Fibroblast of skin of left biceps (primary cell): ENCODE results near the gene DPPA2.
"Not testable (repeated sequence)": the region's sequence is repeated elsewhere in the genome, so short reads cannot be mapped to it uniquely, and the experiment has no call there.

ENCODE experiments used
- DNase-seq, 2 experiments: peaks; one replicate each; pipeline ENCODE4 v3.0.0-alpha.2; 2013; ENCODE audit warnings: low read depth in 2 of 2

Gene DPPA2, protein sequence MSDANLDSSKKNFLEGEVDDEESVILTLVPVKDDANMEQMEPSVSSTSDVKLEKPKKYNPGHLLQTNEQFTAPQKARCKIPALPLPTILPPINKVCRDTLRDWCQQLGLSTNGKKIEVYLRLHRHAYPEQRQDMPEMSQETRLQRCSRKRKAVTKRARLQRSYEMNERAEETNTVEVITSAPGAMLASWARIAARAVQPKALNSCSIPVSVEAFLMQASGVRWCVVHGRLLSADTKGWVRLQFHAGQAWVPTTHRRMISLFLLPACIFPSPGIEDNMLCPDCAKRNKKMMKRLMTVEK

DNA sequence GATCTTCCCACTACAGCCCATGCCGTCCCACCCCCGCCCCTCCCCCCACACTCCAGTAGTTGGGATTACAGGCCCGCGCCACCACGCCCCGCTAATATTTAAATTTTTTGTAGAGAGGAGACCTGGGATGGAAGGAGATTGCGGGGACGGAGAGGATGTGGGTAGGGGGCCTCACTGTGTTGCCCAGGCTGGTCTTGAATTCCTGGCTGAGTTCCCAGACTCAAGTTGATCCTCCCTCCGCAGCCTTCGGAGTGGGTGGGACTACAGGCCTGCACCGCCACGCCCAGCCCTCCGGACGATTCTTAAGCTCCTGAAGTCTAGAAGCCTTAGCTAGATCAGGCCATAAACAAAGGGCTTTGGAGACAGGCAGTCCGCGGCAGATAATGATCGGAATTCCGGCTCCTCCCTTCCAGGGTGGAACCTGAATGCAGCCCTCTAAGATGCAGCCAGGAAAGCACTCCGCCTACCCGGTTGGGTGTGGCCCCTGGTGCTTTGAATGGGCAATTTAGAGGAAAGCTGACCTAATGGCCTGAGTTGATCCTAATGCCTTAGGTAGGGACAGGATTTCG is at the start of gene DPPA2:
Gene DPPA2, minus strand, starts transcription at position 356 of the 569 bp plus-strand sequence. CDS start 1,975 bp downstream, outside the sequence.
- DNase-seq, result no peak

DNA sequence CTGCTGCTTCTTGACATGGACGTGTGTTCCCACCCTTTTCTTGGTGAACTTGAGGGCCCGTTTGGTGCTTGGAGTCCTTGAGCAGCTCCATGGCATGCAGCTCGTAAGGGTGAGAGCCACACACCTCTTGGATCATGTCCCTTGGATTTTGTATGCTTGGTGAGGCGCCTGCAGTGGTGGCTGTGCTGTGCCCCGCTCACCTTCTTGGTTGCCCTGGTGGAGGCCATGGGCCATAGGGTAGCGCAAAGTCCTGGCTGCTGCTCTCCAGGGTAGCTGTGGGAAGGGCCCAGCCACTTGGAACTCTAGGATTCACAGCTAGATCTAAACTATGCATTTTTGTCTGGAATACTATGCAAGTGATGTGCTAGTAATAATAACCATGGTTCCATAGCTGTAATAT is 47.8 kb upstream of the DPPA2 start:
- no peak for DNase-seq

DNA sequence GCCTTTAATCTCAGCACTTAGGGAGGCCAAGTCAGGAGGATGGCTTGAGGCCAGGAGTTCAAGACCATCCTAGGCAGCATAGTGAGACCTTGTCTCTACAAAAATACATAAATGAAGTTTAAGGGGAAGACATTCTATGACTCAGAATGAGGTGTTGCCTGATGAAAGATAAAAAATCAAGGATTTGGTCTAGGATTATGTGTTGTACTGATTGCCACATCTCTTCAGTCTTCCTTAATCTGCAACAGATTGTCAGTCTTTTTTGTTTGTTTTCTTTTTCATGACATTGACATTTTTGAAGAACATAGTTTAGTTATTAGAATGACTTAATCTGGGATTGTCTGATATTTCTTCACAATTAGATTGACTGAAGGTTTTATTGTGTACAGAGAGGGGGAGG is 47.3 kb upstream of the DPPA2 start:
- no peak for DNase-seq

DNA sequence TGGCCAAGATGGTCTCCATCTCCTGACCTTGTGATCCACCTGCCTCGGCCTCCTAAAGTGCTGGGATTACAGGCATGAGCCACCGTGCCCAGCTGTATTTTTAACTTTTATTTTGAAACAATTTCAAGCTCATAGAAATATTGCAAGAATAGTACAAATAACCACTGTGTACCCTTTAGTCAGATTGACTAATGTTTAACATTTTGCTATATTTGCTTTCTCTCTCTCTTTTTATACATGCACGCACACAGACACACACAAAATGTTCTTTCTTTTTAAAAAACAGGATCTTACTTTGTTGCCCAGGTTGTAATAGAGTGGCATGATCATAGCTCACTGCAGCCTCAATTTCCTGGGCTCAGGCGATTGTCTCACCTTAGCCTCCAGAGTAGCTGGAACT is 46.5 kb upstream of the DPPA2 start:
- no peak for DNase-seq

DNA sequence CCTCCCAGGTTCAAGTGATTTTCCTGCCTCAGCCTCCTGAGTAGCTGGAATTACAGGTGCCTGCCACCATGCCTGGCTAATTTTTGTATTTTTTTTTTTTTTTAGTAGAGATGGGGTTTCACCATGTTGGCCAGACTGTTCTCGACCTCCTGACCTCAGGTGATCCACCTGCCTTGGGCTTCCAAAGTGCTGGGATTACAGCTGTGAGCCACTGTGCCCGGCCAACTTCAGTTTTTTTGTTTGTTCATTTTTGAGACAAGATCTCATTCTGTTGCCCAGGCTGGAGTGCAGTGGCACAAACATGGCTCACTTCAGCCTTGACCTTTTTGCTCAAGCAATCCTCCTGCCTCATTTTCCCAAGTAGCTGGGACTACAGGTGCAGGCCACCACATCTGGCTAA is 42.5 kb upstream of the DPPA2 start:
- not testable (repeated sequence) for DNase-seq

DNA sequence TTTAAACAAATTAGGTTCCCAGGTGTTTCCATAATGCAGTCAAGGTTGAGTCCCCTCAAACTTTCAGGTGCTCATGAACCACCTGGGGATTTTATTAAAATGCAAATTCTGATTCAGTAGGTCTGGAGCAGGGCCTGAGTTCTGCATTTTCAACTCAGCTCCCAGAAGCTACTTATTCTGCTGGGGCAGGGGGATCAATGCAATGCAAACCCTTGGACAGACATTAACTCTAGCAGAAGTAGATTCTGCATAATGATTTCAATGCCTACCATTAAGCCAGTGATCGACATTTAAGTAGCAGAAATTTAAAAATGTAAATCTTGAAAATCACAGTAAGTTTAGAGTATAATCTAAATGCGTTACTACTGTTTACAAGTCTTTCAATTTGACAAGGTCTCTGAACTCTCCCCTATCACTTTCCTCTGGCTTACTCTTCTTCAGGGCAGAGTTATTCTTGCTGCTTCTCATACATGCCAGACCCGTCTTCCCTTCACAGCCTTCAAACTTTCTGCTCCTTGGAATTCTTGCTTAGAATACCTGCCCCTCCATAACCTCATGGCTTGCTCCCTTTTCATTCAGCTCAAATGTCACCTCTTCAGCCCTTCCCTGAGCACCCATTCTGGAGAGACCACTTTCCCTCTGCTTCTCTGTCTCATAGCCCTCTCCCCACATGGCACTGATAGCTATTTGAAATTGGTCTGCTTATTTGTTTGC is 40.3 kb upstream of the DPPA2 start:
- no peak for DNase-seq

DNA sequence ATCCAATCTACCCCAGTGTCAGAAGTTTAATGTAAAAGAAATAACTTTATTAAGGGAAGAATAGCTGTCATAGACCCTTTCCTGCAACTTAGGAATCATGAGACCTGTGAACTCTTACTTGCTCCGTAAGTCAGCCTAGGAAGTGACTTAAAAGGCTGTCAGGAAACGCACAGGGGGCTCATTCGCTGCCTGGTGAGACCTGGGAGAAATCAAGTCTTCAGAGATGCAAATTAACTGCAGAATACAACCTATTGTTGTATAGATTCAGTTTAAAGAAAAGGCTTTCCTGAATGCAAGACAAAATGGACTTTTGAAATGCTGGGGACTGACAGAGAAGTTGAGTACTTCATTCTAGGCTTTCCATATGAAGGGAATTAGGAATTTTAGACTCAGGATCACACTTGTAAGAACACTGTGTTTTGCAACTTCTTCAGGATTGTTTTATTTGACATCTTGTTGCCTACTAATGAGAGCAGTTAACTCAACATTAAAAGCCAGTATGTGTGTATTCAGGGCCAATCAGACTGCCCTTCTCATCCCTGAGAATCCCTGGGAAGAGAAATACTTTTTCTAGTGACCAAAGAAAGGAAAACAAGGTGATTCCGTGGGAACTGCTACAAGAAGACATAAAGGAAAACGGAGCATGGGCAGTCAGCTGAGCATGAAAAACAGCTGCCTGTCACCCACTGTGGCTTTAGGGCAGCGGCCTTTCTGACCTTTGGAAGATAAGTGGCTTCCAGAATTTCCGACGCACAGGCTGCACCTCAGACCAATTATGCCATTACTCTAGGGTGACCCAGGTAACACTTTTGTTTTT is 39.5 kb upstream of the DPPA2 start:
- DNase-seq, result no peak

DNA sequence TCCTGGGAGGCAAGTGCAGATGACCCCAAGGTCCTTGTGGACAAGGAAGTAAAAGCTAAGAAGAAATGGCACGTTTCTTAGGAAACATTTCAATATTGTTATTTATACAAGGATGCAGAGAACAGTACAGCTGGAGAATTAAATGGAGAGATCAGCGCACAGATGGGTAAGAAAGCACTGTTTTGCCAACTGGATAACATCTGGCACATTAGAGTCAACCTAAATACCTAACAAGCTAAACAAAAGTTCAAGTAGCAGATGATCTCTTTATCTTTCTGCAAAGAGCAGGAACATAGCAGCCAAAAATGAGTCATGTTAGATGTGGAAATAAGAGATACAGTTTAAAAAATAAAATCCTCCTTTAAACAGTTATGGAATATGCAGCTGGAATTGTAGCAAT is 36.7 kb upstream of the DPPA2 start:
- no peak for DNase-seq

DNA sequence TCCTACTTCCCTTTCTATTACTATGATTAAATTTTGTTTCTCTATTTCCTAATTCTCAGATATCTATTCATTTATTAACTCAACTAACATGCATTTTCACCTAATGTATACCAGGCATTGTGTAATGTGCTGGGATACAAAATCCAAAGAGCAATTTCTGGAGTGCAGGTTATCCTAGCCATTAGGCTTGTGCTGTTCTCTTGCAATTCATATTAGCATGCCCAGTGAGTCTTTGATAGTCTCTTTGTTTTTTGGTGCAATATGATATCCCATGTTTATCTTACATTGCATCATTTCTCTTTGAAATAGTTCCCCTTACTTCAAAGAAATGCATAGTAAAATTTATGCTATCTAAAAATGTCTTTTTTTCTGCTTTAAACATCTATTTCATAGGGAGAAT is 34.9 kb upstream of the DPPA2 start:
- no peak for DNase-seq

DNA sequence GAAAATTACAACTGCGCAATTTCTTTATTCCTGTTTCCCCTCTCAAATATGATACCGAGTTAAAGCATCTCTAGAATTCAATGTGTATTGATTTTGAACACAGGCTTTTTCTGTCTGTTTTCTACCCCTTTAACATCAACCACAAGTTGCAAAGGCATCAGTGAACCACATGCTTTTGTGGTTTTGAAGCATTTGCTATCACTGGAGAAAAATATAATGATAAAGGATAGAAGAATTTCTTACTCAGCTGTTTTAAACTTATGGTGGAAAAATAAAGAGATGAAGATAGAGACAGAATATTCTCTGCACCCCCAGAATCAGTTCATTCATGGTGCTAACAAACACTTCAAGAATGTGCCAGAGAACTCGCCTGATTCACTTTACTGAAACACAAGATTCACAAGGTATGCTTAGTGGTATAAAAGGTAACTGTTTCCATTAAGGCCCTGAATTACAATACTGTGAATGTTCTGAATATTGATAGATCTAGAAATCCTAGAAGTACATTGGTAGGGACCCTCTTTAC is 30.5 kb upstream of the DPPA2 start:
- peak; percentile 26 to 30 for DNase-seq

DNA sequence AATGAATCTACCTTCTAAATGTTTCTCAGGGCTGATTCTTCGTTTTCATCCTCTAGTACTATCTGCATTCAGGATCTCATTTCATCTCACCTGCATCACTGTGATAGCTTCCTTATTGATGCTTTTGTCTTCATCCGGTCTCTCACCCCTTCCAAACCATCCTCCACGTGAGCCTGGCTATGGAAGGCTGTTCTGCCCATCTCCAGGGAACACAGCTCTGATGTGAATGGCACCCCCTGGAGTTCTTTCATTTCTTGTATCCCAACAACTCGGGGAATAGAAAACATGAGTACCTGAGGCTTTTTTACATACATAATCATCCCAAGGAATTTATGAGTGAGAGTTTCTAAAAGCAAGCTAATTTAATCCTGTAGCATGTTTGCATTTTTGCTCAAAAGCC is 29.8 kb upstream of the DPPA2 start:
- DNase-seq, result no peak

DNA sequence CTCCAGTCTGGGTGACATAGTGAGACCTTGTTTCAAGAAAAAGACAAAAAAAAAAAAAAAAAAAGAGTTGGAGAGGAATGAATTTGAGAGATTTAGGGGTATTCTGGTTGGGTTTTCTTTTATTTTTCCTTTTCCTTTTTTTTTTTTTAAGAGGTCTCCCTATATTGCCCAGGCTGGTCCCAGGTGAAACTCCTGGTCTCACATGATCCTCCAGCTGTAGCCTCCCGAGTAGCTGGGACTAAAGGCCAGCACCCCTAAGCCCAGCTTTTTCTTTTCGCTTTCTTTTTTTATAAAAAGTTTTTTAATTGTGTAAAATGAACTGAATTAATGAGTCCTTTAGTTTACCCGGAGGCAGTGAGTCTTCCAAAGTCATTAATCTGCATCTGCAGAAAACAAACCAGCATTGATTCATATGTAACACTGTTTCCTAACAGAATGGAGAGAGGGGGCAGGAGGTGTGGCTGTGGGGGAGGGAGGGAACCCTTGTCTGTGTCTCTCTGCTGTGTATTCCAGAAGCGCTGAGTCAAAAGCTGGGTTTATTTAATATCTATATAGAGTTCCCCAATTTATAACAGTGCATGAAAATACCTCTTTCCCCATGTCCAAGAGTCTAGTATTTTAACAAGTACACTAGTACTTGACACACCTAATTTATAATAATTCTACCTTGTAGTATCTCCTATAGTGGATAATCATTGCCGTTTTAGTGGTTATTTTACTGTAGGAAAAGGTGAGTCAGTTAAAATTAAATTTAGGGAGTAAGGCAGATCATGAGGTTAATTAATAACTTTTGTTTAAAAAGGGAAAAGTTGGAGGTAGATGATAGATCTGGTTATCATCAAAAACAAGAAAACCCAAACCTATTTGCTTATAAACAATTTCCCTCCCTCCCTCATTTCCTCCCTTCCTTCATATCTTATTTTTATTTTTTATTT is 23.7 kb upstream of the DPPA2 start:
- no peak for DNase-seq

DNA sequence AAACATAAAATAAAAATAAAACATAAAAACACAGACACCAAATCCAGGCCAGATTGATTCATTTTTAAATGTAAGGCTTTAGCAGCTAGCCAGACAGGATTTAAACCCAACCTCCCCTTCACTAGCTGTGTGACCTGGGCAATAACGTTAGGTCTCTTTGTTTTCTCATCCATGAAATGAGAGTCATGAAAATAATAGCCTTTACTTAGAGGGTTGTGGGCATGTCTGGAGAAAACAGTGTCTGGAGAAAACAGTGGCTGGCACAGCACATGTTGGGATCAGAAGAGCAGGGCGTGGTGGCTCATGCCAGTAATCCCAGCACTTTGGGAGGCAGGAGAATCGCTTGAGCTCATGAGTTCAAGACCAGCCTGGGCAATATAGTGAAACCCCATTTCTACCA is 22.9 kb upstream of the DPPA2 start:
- no peak for DNase-seq

DNA sequence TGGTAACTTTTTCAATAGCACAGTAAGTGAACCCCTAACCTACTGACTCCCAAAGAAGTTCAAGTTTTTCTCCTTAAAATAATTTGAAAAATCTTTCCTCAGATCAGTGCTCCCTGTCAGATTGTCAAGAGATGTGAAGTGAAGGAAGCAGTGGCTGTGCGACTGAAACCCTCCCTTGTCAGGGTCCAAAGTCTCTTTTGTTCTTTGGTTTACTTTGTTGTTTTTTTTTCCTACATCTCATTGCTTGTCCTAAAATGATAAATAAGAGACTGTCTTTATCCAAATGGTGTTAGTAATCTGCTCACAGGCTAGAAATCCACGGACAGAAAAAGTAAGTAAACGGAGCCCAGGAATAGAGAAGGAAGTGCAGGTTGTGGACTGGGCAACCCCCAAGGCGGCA is 22.0 kb upstream of the DPPA2 start:
- DNase-seq, result no peak

DNA sequence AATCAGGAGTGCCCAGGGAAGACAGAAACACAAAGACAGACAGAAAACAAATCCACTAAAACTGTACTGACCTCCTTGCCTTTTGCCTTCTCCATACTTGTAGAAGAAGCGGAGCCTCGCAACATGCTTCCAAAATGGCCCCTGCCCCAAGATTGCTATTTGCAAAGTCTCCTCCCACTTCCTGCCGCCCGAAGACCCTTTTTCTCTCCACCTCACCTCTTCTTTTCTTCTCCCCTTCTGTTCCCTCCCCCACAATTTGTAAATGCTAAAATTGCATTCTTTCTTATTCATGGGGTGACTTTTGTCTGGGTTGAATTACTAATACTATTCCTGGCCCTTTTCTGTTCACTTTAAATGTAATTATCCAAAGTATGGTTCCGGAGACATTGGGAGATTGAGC is 21.1 kb upstream of the DPPA2 start, which contains the start of gene DPPA4:
Gene DPPA4, minus strand, starts transcription at position 154 of the 400 bp plus-strand sequence. Its CDS starts 29 bp downstream, at position 125.
- DNase-seq, result no peak

DNA sequence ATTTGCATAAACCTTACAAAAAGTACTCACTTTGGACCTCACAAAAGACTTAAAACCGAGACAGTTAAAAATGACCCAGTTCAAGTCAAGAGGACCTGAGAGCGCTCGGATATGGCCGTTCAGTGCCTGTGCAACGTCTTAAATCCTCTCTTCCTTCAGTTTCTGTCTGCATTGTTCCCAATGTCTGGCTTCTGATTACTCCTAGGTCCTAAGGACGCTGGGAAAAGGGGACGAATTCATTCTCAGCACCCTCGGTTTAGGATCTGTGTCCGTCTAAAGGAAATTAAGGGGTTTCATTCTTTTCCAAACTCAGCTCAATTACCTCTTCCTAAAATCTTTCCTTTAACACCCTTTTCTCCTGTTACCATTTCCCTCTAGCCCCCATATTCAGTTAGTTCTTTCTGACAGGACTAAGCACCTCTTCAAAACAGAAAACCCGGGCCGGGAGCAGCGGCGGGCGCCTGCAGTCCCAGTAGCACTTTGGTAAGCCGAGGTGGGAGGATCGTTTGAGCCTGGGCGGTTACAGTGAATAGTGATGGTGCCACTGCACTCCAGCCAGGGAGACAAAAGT is 20.1 kb upstream of the DPPA2 start:
- no peak for DNase-seq

DNA sequence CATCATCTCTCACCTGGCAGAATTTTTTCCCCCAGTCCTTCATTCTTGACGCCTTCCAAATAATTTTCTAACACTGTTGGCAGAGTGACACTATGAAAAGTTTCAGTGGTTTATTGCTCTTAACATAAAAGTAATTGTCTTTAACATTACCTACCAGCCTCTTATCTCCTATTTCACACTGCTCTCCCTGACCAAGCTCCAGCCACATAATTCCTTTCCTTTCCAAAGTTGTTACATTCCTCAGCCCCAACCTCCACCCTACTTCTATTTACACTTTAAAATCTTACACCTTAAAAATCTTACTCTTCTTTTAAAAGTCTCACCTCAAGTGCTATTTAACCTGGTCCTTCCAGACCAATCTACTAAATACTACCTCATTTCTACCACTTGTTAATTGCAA is 18.3 kb upstream of the DPPA2 start:
- no peak for DNase-seq

DNA sequence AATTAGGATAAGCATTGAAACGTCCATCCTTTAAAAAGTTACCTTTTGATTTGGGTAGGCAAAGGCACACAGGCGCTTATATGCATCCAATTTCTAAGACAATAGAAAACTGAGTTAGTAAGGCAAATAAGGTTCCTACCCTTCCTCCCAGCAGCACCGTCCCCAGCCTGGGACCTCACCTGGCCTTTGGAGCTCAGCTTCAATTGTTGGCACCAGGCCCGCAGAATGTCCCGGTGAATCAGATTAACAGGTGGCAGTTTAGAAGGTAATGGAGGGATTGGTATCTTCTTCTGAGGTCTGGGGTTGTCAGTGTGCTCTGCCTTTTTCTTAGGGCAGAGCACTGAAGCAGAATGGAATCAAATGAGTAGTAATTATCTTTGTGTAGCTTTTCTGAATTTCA is 15.4 kb upstream of the DPPA2 start:
- DNase-seq, result no peak

DNA sequence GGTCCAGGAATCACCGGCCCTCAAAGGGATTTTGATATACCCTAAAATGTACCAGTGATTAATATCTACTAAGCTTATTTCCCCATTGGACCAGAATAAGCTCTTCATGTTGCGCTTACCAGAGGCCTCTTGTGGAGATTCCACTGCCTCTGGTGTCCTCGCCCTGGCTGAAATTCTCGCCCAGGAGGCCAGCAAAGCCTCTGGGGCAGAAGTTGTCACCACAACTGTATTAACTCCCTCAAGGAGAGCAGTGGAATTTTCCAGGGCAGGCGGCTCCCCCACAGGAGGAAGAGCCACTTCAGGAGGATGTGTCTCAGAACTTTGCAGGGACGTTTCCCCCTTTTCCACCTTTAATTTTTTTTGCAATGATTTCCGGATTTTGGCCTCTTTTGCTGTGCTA is 14.1 kb upstream of the DPPA2 start:
- no peak for DNase-seq

DNA sequence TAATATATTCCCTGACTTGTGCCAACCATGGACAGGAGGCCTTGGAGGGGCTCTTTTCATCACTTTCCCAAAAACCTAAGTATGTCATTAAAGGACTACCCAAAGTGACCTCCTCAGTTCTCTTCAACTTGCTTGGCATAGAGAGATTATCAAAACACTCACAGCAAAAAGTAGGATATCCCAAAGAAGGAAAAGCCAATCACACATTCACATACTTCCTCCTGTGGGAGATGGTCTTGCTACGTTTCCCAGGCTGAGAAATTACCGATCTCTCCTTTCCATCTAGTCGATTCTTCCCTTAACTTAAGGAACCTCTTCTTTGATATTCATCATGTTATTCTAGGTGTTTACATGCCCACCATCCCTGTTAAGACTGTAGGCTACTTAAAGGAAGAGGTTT is 11.9 kb upstream of the DPPA2 start:
- no peak for DNase-seq

DNA sequence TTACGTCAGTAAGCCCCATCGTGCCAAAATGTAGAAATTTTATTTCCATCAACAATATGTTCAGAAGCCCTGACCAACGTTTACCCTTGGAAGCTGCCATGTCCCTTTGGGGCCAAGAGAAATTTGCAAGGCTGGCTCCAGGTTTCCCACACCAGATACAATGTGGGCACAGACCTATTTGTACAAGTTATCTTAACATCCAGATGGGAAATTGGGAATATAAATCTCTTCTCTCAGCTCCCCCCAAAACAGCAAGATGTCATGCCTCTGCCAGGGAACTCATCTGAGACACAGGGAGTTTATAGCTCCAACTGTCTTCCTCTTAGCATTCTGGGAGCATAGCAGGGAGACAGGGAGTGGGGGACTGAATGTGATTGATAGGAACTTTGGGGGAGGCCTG is 9.3 kb upstream of the DPPA2 start:
- no peak for DNase-seq
